GM19468 (cell line): ENCODE measurements around the gene SLC22A15.
"Not testable (repeated sequence)": the region's sequence is repeated elsewhere in the genome, so short reads cannot be mapped to it uniquely, and the experiment has no call there.

Experiments used
- ATAC-seq: cut with Tn5 transposase; IDR thresholded peaks from one replicate; pipeline ENCODE4 v1.9.1; 2021; ENCODE audit warnings: mild to moderate bottlenecking, moderate library complexity, moderate number of reproducible peaks; ENCODE audit not compliant: unreplicated experiment; ENCODE audit errors: extremely low read depth

Gene SLC22A15

DNA sequence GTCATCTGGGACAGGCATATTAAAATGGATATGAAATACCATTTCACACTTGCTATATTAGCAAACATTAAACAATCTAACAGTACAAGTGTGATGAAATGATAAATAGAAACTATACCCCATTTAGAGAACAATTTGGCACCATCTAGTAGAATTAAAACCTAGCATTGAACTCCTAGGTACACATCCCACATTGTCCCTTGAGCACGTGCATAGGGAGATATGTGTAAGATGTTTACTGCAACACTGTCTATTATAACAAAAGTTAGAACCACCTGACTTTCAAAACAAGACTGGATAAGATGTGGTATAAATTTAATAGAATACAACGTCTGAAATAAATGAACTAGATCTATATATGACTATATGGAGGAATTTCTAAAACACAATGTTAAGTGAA lies 3.8 kb downstream of the SLC22A15 start:
- ATAC-seq, result no peak

DNA sequence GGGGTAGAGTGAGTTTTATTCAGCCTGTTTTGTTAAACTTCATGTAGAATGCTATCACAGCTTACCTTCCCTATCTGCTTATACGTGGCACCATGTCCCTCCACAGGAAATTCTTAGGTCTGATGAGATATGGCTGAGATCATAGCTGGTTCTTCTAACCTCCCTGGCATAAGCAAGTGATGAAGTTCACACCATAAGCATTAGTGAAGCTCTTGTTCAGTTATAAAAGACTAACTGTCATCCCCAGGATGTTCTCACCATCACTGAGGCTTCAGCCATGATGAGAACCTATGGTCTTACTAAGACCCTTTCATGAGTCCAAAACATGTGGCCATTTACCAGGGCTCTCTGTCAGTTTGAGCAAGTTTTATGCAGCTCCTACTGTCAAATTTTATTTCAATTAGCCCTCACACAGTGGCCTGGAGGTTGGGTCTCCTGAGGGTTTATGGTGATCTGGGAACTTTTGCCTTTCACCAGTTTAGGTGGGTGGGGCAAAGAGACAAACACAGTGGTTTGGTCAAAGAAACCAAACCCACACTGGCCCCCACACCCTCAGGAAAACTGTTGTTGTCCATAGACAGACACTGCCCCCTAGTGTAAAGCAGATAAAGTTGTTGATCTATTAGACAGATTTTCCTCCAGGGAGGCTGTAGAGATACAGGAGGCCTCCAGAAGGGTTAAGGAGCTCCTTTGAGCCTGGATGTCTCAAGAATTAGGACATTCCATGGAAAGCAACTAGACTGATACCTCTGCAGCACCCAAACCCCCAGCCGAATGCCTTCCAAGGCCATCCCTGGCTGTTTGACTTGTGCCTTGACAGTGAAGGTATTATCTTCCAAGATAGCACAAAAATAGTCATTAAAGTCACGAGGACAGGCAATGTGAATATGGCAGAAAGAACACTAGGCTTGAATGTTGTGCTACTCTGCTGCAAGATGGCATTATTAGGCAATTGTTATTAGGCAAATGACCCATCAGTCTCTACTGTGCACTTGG lies 5.0 kb downstream of the SLC22A15 start:
- no peak for ATAC-seq

- no peak for ATAC-seq
These were observed 6.1 kb downstream of the SLC22A15 start for GRCh38 chr1:115982400-115982799.

DNA sequence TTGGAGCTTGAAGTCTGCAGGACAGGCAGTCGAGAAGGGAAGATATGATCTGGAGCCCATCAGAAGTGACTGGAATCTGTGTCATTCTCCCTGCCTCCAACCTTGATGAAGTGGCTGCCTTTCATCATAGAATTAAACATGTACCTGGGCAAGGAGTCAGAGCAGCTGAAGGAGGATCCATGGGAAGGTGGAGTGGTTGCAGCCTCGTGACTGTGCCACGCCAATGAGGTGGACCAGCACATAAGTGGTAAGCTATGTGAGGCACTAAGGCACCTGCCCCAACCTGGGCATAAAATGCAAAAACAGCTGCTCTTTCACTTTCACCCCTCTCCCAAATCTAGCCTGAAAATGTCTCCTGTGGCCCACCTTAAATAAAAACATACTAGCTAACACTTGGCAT lies 7.3 kb downstream of the SLC22A15 start:
- ATAC-seq, result no peak

DNA sequence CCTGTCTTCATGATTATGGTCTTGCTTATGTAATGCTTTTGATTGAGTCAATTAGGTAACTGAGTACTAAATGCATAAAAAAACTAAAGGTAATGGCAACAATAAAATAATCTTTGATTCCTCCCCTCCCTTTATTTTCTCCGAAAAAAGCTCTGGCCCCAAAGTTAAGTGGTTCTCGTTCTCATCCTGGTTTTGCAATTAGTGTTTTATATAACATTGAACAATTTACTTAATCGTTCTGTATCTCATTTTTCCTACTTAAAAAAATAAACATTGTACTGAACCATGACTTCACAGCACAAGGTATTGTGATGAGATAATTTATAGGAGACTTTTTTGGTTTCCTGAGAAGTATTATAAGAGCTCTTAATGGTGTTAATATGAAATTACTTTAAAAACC lies 11.3 kb downstream of the SLC22A15 start:
- no peak for ATAC-seq

- ATAC-seq, result no peak
These were observed 12.6 kb downstream of the SLC22A15 start for GRCh38 chr1:115988953-115989352.

GRCh38 chr1:115989699-115990098 lies 13.4 kb downstream of the SLC22A15 start:
- no peak for ATAC-seq

DNA sequence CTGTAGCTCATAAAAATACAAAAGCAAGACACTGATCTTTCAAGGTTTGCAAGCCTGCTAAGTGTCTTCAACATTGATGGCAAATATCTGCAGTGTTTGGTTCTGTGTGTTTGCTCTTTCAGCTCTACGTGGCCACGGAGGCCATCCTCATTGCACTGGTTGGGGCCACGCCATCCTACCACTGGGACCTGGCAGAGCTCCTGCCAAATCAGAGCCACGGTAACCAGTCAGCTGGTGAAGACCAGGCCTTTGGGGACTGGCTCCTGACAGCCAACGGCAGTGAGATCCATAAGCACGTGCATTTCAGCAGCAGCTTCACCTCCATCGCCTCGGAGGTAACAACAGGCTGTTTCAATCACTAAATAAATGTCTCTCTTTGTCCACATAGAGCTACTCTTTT lies 15.6 kb downstream of the SLC22A15 start:
- no peak for ATAC-seq

DNA sequence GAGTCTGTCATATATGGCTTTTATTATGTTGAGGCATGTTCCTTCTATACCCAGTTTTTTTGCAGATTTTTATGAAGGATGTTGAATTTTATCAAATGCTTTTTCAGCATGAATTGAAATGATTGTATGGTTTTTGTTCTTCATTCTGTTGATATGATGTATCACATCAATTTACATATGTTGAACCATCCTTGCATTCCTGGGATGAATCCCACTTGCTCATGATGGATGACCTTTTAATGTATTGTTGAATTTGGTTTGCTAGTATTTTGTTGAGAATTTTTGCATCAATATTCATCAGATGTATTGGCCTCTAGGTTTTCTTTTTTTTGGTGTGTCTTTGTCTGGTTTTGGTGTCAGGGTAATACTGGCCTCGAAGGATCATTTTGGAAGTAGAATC lies 21.6 kb downstream of the SLC22A15 start:
- ATAC-seq, result not testable (repeated sequence)

DNA sequence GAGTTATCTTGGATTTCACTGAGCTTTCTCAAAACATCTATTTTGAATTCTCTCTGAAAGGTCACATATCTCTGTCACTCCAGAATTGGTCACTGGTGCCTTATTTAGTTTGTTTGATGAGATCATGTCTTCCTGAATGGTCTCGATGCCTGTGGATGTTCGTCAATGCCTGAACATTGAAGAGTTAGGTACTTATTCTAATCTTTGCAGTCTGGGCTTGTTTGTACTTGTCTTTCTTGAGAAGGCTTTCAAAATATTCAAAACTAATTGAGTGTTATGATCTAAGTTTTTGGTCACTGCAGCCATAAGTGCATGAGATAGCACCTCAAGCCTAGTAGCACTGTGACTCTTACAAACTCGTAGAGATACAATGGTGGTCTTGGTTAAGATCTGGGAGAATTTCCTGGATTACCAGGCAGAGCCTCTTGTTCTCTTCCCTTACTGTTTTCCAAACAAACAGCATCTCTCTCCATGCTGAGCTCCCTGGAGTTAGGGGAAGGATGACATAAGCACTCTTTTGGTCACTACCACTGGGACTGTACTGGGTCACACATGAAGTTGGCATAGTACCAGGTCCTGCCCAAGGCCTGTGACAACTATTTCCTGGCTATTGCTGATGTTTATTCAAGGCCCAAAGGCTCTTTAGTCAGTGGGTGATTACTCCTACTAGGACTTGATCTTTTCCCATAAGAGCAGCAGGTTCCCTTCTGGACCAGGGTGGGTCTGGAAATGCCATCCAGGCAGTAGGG lies 25.6 kb downstream of the SLC22A15 start:
- ATAC-seq, result no peak

- ATAC-seq, result no peak
These were observed 26.6 kb downstream of the SLC22A15 start for GRCh38 chr1:116002781-116003420.

DNA sequence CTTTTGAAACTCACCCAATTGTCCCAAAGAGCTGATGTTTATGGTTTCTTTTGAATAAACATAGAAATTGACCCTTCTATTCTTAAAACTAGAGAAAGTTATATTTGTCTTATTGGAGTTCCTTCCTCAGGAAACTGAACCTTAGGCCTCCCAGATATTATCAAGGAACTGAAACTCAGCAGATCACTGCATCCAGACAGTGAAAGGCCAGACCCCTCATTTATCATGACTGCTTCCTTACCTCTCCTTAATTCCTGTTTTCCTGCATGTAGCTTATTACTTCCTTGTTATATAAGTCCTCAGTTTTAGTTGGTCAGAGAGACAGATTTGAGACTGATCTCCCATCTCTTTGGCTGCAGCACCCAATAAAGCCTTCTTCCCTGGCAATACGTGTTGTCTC lies 27.5 kb downstream of the SLC22A15 start:
- no peak for ATAC-seq

DNA sequence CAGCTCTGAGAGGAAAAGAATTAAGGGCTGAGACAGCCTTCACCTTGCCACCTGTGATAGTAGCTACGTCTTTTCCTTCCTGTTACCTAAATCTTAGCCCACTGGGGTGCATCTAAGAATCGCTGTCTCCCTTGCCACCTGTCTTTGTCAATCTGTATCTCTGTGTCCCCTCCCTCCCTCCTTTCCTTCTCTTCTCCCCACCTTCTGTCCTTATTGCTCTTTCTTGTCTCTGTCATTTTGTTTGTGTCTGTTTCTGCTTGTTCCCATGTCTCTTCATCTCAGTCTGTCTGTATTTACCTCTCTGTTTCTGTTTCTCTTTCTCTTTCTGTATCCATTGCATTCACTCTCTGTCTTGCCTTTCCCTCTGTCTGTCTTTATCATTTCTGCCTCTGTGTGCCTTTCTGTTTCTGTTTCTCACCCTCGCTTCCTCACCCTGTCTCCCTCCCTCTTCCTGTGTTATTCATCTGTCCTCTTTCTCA lies 30.2 kb downstream of the SLC22A15 start:
- peak; percentile 76 for ATAC-seq

- no peak for ATAC-seq
These were observed 32.5 kb downstream of the SLC22A15 start for GRCh38 chr1:116008656-116009390.

GRCh38 chr1:116012716-116013115 lies 36.4 kb downstream of the SLC22A15 start:
- no peak for ATAC-seq

DNA sequence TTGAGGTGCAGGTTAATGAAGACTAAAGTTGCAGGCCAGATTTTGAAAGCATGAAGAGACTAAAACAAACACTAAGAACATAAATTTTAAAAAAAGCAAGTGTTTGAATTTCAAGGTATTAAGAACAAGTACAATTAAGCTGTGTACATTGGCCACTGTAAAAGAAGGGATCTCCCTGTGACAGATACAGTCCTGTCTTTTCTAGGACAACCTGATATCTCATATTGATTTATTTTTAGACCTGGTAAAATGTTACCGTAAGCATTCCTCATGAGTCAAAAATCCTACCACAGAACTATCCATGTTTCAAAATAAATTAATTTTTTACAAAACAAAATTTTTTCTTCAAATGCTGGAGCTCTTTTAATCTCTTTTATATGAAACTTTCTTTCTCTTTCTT lies 39.4 kb downstream of the SLC22A15 start:
- no peak for ATAC-seq

- ATAC-seq, result no peak
These were observed 41.7 kb downstream of the SLC22A15 start for GRCh38 chr1:116018007-116018406.

DNA sequence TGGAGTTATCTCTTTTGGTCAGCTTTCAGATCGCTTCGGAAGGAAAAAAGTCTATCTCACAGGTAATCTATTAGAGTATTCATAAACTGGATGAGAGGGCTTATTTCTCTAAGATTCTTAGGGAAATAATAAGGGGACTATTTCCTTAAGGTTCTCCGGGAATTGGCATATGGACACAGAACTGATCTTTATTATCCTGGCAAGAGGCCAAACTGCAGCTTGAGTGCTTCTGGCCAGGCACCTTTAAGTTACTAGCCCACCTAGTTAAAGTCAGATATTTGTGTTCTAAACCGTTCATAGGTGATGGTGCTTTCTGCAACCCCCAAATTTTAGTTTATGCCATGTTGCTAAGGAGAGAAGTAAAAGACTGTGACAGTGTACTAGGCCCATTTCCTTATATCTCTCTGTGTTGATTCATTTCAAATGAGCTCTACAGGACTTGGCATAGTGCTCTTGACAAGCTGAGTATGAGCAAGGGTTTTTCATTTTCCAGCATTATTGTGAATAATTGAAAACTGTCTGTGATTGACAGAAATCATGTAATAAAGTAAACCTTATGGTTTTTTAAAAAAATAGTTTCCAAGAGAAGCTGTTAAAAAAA lies 43.4 kb downstream of the SLC22A15 start:
- ATAC-seq, result no peak

GRCh38 chr1:116020668-116021272 lies 44.5 kb downstream of the SLC22A15 start:
- no peak for ATAC-seq
